ENCODE results near the gene SDHA.
"Not testable (repeated sequence)": the region's sequence is repeated elsewhere in the genome, so short reads cannot be mapped to it uniquely, and the experiment has no call there.

DNA sequence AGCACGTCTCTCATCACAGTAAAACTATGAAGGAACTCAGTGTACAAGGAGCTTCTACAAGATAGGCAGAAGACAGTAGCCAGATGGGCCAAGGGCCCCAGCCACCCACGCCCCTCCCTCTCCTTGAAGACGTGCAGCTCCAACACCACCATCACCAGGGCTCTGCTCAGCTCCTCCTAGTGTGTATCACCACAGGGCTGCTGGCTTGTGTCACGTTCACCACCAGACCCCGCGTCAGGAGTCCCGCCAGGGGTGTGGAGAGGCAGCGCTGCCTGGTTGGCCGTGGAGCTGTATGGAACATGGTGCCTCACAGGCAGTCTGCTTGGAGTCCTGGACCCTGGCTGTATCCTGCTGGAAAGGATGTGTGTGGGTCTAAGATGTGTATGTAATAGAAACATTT is 32.3 kb downstream of the SDHA start:
- TF ChIP-seq, protein P1, sequence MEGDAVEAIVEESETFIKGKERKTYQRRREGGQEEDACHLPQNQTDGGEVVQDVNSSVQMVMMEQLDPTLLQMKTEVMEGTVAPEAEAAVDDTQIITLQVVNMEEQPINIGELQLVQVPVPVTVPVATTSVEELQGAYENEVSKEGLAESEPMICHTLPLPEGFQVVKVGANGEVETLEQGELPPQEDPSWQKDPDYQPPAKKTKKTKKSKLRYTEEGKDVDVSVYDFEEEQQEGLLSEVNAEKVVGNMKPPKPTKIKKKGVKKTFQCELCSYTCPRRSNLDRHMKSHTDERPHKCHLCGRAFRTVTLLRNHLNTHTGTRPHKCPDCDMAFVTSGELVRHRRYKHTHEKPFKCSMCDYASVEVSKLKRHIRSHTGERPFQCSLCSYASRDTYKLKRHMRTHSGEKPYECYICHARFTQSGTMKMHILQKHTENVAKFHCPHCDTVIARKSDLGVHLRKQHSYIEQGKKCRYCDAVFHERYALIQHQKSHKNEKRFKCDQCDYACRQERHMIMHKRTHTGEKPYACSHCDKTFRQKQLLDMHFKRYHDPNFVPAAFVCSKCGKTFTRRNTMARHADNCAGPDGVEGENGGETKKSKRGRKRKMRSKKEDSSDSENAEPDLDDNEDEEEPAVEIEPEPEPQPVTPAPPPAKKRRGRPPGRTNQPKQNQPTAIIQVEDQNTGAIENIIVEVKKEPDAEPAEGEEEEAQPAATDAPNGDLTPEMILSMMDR (IDR thresholded peaks at IDR 0.05) = not testable (repeated sequence)
- TF ChIP-seq POLR2A (IDR thresholded peaks at IDR 0.05) = not testable (repeated sequence)
